GM19397 (cell line): ENCODE data around the gene OR6C2.
"Not testable (repeated sequence)": the region's sequence is repeated elsewhere in the genome, so short reads cannot be mapped to it uniquely, and the experiment has no call there.

Experiments used
- ATAC-seq: cut with Tn5 transposase; IDR thresholded peaks from one replicate; pipeline ENCODE4 v1.9.1; 2021; ENCODE audit warnings: mild to moderate bottlenecking, moderate library complexity; ENCODE audit not compliant: unreplicated experiment

The OR6C2 gene

GRCh38 chr12:55470088-55470829 is 26.4 kb downstream of the OR6C2 start, which contains the start of gene OR6C70:
Gene OR6C70, minus strand, starts transcription at chr12:55470138. Its CDS starts 0 bp downstream, at chr12:55470138.
- ATAC-seq = no peak

DNA sequence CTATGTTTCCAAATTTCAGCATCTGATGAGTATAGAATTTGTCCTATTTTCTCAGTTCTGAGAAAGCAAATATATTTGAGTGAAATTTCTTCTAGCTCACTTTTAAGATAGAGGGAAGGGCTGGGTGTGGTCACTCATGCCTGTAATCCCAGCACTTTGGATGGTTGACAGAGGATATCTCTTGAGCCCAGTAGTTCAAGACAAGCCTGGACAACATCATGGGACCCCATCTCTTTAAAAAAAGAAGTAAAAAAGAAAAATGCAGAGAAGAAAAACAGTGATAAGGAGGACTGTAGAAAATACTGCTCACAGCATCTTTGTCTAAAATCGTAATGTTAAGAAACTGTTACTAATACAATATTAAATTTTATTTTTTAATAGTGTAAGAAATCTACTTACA is 28.4 kb downstream of the OR6C2 start:
- no peak for ATAC-seq

GRCh38 chr12:55479136-55479535 is 35.3 kb downstream of the OR6C2 start:
- ATAC-seq = not testable (repeated sequence)

- not testable (repeated sequence) for ATAC-seq
These were observed 40.4 kb downstream of the OR6C2 start for GRCh38 chr12:55484284-55484683.

DNA sequence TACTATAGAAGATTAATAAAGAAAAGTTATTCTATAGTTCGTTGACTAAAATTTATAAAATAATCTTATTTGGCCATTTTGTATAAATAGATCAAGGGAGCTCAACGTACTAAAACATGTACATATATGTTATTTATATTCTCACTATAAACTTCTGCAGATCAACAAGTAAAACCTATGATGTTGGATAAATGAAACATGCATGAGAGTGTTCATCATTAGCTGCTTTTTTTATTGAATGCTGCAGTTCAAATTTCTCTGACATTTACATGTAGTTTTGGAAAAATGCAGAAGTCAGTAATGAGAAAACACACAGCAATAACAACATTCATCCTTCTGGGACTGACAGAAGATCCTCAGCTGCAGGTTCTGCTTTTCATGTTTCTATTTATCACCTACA is 48.2 kb downstream of the OR6C2 start, which contains the start of gene OR6C68:
Gene OR6C68, plus strand, starts transcription at position 301 of the 400 bp plus-strand sequence. Its CDS starts 0 bp downstream, at position 301.
- no peak for ATAC-seq

DNA sequence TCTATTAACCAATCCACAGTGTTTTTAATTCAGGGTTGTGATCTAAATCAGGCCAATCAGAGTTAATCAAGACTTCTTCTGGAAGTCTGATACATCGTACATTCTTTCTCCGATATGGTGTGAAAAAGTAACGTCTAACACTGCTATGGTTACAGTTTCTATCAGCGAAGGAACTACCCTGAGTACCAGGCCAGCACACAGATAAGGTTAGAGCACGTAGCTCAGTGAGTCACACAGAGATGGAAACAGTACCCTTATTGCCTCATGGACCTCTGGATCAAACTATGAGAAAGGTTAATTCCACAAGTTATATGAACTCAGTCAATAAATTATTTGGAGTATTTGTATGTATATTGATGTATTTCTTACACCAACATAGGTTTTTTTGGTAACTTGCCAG is 51.6 kb downstream of the OR6C2 start:
- ATAC-seq = no peak

- no peak for ATAC-seq
These were observed 55.4 kb downstream of the OR6C2 start for GRCh38 chr12:55499231-55499630.

GRCh38 chr12:55499810-55500252 is 56.0 kb downstream of the OR6C2 start:
- no peak for ATAC-seq

DNA sequence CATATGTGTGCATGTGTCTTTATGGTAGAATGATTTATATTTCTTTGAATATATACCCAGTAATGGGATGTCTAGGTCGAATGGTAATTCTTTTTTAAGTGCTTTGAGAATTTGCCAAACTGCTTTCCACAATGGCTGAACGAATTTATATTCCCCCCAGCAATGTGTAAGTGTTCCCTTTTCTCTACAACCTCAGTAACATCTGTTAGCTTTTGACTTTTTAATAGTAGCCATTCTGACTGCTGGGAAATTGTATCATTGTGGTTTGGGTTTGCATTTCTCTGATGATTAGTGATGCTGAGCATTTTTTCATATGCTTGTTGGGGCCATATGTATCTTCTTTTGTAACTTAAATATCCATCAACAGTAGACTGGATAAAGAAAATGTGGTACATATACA is 57.7 kb downstream of the OR6C2 start:
- no peak for ATAC-seq
